Fibroblast of the aortic adventitia (primary cell): ENCODE results near the gene OTOP2. TPM values are rescaled to one million over a fixed set of nuclear protein-coding genes. Genes with fewer than 3 reads are reported as not detected.
A peak's percentile ranks its signal among the peaks of the same experiment; 100 is the strongest.

Source experiments
- DNase-seq: peaks from one replicate; pipeline ENCODE4 v3.0.0-alpha.2; 2010; ENCODE audit warnings: low read depth
- H3K4me3 ChIP-seq: 2 replicates; pipeline ENCODE4 v1.5.1; 2011; ENCODE audit warnings: low read depth, mild to moderate bottlenecking, control low read depth, low read length, moderate library complexity
- total RNA-seq: library from RNA; depleted of rRNA; stranded (reverse); fragments of >200 nt; gene quantifications from 2 replicates; pipeline ENCODE4 v1.2.3, GENCODE V29; 2012; ENCODE audit warnings: low replicate concordance
- TF ChIP-seq, protein P1 (sequence below): IDR thresholded peaks from 2 replicates; pipeline ENCODE4 v1.5.1; 2011; ENCODE audit warnings: mild to moderate bottlenecking, low read length, control low read depth, inconsistent platforms; ENCODE audit not compliant: insufficient read depth

Gene OTOP2
- not detected in 2 replicates for total RNA-seq

GRCh38 chr17:74924250-74924948, at the start of gene OTOP2:
OTOP2 (plus strand) TSS chr17:74924273; CDS start chr17:74924633, 360 bp downstream.
- TF ChIP-seq, protein P1, sequence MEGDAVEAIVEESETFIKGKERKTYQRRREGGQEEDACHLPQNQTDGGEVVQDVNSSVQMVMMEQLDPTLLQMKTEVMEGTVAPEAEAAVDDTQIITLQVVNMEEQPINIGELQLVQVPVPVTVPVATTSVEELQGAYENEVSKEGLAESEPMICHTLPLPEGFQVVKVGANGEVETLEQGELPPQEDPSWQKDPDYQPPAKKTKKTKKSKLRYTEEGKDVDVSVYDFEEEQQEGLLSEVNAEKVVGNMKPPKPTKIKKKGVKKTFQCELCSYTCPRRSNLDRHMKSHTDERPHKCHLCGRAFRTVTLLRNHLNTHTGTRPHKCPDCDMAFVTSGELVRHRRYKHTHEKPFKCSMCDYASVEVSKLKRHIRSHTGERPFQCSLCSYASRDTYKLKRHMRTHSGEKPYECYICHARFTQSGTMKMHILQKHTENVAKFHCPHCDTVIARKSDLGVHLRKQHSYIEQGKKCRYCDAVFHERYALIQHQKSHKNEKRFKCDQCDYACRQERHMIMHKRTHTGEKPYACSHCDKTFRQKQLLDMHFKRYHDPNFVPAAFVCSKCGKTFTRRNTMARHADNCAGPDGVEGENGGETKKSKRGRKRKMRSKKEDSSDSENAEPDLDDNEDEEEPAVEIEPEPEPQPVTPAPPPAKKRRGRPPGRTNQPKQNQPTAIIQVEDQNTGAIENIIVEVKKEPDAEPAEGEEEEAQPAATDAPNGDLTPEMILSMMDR, result no peak
- DNase-seq, result no peak
- H3K4me3 ChIP-seq, result peak within 1 kb of the TSS; percentile 25

- DNase-seq, result no peak
- TF ChIP-seq, protein P1, result no peak
- H3K4me3 ChIP-seq, result no peak overlapping the region
Observed at GRCh38 chr17:74874615-74875037, 49.4 kb upstream of the OTOP2 start.

DNA sequence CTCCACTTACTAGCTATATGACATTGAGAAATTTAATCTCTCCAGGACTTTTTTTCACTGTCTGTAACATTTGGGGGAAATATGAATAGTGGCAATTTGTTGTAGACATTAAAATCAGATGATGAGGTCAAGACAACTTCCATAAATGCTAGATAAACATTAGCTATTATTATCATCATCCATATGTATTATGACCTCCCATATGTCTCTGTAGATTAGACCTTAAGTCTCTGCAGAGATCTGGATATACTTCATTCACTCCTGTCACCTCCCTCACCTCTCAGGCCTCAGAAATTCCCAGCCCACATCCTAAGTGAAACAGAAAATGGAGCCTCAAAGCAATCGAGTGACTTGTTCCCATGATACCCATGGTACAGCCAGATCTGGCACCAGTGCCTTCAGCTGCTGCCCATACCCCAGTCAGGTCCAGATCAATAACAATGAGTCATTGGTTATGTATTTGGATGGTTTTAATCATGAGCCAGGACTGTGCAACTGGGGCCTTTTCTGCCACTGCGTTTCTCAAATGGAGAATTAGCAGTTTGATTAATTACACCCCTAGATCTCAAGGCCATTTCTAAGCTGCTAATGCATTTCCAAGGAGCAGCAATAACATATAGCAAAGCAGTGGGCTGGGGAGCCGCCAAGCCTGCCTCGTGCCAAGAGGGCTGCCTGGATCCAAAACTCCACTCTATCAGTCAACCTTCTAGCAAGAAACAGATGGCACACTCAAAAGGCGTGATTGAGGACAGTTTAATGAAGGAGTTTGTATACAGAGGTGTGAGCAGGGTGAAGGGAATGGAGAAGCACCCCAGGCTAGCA, 48.7 kb upstream of the OTOP2 start:
- H3K4me3 ChIP-seq, result no peak overlapping the region
- TF ChIP-seq, protein P1, result no peak

GRCh38 chr17:74875977-74876593, 48.0 kb upstream of the OTOP2 start:
- no peak for DNase-seq
- TF ChIP-seq, protein P1, result no peak
- no peak overlapping the region for H3K4me3 ChIP-seq

More for the DNA sequence above, 48.7 kb upstream of the OTOP2 start:
- no peak for DNase-seq

DNA sequence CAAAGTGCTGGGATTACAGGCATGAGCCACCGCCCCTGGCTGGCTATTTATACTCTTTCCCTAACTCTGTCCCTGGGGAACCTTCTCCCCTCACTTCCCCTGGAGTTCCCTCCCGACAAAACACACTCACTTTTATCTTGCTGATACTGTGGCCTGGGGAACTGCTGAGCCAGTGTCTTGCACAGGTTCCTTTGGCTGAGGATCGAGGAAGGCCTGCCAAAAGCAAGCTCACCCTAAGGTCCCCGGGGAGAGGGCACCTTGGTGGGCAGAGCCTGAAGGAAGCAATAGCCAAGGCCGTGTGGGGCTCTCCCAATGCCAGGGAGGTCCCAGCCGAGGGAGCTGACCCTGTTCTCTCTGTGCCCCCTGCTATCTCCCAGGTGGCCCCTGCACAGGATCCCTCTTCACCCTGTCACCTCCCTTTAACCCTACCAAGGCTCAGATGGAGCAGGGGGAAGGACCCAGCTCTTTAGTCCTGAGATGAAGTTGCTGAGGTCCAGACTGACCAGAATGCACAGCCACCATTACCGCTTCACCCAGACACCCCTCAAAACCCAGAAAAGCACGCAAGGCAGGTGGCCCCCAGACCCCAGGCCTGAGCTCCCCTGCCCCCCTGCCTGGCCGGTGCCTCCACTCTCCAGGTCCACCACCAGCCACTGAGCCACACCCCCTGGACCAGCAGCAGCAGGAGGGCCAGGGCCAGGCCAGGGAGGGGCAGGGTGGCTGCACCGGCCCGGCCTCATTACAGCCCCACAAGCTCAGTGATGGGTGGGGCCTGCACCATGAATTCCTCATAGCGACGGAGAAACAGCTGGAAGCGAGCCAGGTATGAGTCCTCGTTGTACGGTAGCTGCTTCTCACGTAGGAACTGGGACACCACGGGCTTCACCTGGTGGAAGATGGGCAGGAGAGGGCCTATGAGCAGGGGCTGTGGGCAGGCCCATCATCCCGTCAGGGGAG, 46.2 kb upstream of the OTOP2 start:
- TF ChIP-seq, protein P1, result no peak
- H3K4me3 ChIP-seq, result no peak overlapping the region
- DNase-seq, result peak; percentile 60

DNA sequence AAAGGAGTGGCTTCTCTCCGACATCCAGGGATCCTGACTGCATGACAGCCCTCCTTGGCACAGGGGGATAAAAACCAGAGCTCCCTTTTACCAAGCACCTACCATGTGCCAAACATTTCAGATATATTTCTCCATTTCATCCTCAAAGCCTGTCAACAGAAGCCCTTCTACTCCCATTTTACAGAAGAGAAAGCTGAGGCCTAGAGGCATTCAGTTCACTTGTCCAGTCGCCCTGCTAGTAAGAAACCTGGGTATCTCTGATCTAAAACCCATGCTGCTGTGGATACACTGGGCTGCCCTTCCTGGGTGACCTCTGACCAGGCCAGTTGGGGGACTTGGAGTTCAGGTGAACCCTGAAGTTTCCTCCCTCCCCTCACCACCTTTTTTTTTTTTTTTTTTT, 45.4 kb upstream of the OTOP2 start:
- H3K4me3 ChIP-seq, result no peak overlapping the region
- no peak for DNase-seq
- TF ChIP-seq, protein P1, result no peak
